Tibial nerve (tissue), 4 donors: Measurements from ENCODE around the gene ISG20. TPM values are rescaled to one million over a fixed set of nuclear protein-coding genes. Genes with fewer than 3 reads are reported as not detected.

Experiments
- DNase-seq, 2 donors: peaks; one replicate each; pipeline ENCODE4 v3.0.0-alpha.2; 2019; ENCODE audit warnings: low spot score in 2 of 2
- H3K27ac ChIP-seq, 4 donors: fragments of 200-600 bp; sonication (generic) in 3 of 4; one replicate each; pipeline ENCODE4 v1.5.1; 2017 to 2019; ENCODE audit warnings: mild to moderate bottlenecking in 1 of 4
- H3K27me3 ChIP-seq, 2 donors: fragments of 200-600 bp; sonication (generic) in 1 of 2; one replicate each; pipeline versions ENCODE4 v1.5.1 to v1.6.0; 2017 to 2019
- H3K36me3 ChIP-seq, 3 donors: fragments of 200-600 bp; sonication (generic); one replicate each; pipeline ENCODE4 v1.5.1; 2018 to 2019
- H3K4me1 ChIP-seq, 4 donors: fragments of 200-600 bp; sonication (generic) in 3 of 4; one replicate each; pipeline ENCODE4 v1.5.1; 2017 to 2019
- H3K4me3 ChIP-seq, 4 donors: fragments of 200-600 bp; sonication (generic) in 3 of 4; one replicate each; pipeline ENCODE4 v1.5.1; 2017 to 2019; ENCODE audit warnings: mild to moderate bottlenecking in 1 of 4, moderate library complexity in 1 of 4
- H3K9me3 ChIP-seq, 4 donors: fragments of 200-600 bp; sonication (generic) in 3 of 4; one replicate each; pipeline ENCODE4 v1.5.1; 2017 to 2019
- CTCF ChIP-seq, 5 experiments: fragments of 200-600 bp in 3 of 5; fragments of 450-650 bp in 2 of 5; sonication (generic) in 3 of 5; IDR thresholded peaks; one replicate each; pipeline ENCODE4 v1.5.1; 2016 to 2019; ENCODE audit warnings: antibody characterized with exemption in 5 of 5, mild to moderate bottlenecking in 3 of 5, moderate library complexity in 2 of 5
- EP300 ChIP-seq, 2 donors: sonication (generic); formaldehyde crosslinking; IDR thresholded peaks; one replicate each; pipeline ENCODE4 v1.6.1; 2017; ENCODE audit warnings: antibody characterized with exemption in 2 of 2, mild to moderate bottlenecking in 1 of 2
- POLR2A ChIP-seq, 2 donors: fragments of 450-650 bp; IDR thresholded peaks; one replicate each; pipeline ENCODE4 v1.6.1; 2017; ENCODE audit warnings: antibody characterized with exemption in 2 of 2, mild to moderate bottlenecking in 2 of 2, moderate library complexity in 2 of 2
- WGBS, 2 donors: methylation state at CpG; one replicate each; pipeline ENCODE4 v1.1.5; 2018; 5-methylcytosine and 5-hydroxymethylcytosine counted together
- total RNA-seq, 4 donors: library from RNA; depleted of rRNA; stranded (reverse); fragments of >200 nt; gene quantifications; one replicate each; pipeline ENCODE4 v1.1.0, GENCODE V29; 2016

Gene ISG20
- total RNA-seq, 4 donors from 2014 or later, result 18.2 to 34.5 (median 23.8) TPM

- H3K27me3 ChIP-seq, result peaks cover 0 to 39% of the 10 kb centered on the region in 2 donors
- H3K4me1 ChIP-seq, result peaks cover 0 to 19% (median 0%) of the 10 kb centered on the region in 4 donors
- no peak overlapping the region for H3K27ac ChIP-seq
- TF ChIP-seq EP300 (IDR thresholded peaks at IDR 0.05) (no peak), CTCF (IDR thresholded peaks at IDR 0.05) (no peak), POLR2A (IDR thresholded peaks at IDR 0.05) (no peak)
- H3K36me3 ChIP-seq, result no peaks in the 10 kb centered on the region
- no peak for DNase-seq
- H3K4me3 ChIP-seq, result no peak overlapping the region
- 58 to 63% methylated on average over 4 of the region's 4 CpGs for WGBS, 2 donors
- no peaks in the 10 kb centered on the region for H3K9me3 ChIP-seq
Observed at GRCh38 chr15:88609344-88610090, 29.3 kb upstream of the ISG20 start.

GRCh38 chr15:88610701-88611231, 28.1 kb upstream of the ISG20 start:
- Histone ChIP-seq H3K27me3 (peaks cover 0 to 26% of the 10 kb centered on the region in 2 donors), H3K27ac (no peak overlapping the region), H3K4me1 (peaks cover 0 to 7% (median 0%) of the 10 kb centered on the region in 4 donors), H3K9me3 (no peaks in the 10 kb centered on the region), H3K36me3 (no peaks in the 10 kb centered on the region), H3K4me3 (no peak overlapping the region)
- TF ChIP-seq POLR2A (IDR thresholded peaks at IDR 0.05) (no peak), EP300 (IDR thresholded peaks at IDR 0.05) (no peak)
- 35 to 43% methylated on average over 4 of the region's 4 CpGs for WGBS, 2 donors
- no peak for DNase-seq

- Histone ChIP-seq H3K9me3 (no peaks in the 10 kb centered on the region), H3K4me1 (peaks cover 0 to 4% (median 0%) of the 10 kb centered on the region in 4 donors), H3K36me3 (no peaks in the 10 kb centered on the region), H3K27me3 (peaks cover 0 to 11% of the 10 kb centered on the region in 2 donors), H3K27ac (no peak overlapping the region), H3K4me3 (no peak overlapping the region)
- TF ChIP-seq EP300 (IDR thresholded peaks at IDR 0.05) (no peak), CTCF (IDR thresholded peaks at IDR 0.05) (no peak), POLR2A (IDR thresholded peaks at IDR 0.05) (no peak)
- 79 to 85% methylated on average over 7 of the region's 7 CpGs for WGBS, 2 donors
- no peak for DNase-seq
Observed at GRCh38 chr15:88612186-88612796, 26.5 kb upstream of the ISG20 start.

GRCh38 chr15:88613074-88613944, 25.5 kb upstream of the ISG20 start:
- Histone ChIP-seq H3K4me1 (peaks cover 0 to 4% (median 0%) of the 10 kb centered on the region in 4 donors), H3K36me3 (no peaks in the 10 kb centered on the region), H3K27me3 (peaks cover 0 to under 1% of the 10 kb centered on the region in 2 donors), H3K9me3 (no peaks in the 10 kb centered on the region), H3K27ac (no peak overlapping the region), H3K4me3 (no peak overlapping the region)
- WGBS, 2 donors, result 42 to 43% methylated on average over 7 of the region's 7 CpGs
- TF ChIP-seq POLR2A (IDR thresholded peaks at IDR 0.05) (no peak), CTCF (IDR thresholded peaks at IDR 0.05) (no peak), EP300 (IDR thresholded peaks at IDR 0.05) (no peak)
- DNase-seq, result no peak

GRCh38 chr15:88615303-88616107, 23.3 kb upstream of the ISG20 start:
- Histone ChIP-seq H3K27ac (no peak overlapping the region), H3K36me3 (no peaks in the 10 kb centered on the region), H3K27me3 (no peaks in the 10 kb centered on the region), H3K4me3 (no peak overlapping the region), H3K4me1 (peaks cover 0 to 5% (median under 1%) of the 10 kb centered on the region in 4 donors), H3K9me3 (no peaks in the 10 kb centered on the region)
- TF ChIP-seq EP300 (IDR thresholded peaks at IDR 0.05), result no peak
- TF ChIP-seq POLR2A (IDR thresholded peaks at IDR 0.05), result no peak
- no peak for TF ChIP-seq CTCF (IDR thresholded peaks at IDR 0.05)
- WGBS, 2 donors, result 65 to 72% methylated on average over 11 of the region's 11 CpGs
- no peak for DNase-seq
